HG03571 (cell line): ENCODE measurements around the gene PRAMEF2.
"Not testable (repeated sequence)": the region's sequence is repeated elsewhere in the genome, so short reads cannot be mapped to it uniquely, and the experiment has no call there.

Experiments used
- ATAC-seq: cut with Tn5 transposase; IDR thresholded peaks from one replicate; pipeline ENCODE4 v1.9.1; 2021; ENCODE audit not compliant: unreplicated experiment

PRAMEF2 gene

GRCh38 chr1:12856786-12857185, at the start of gene PRAMEF2:
TSS of gene PRAMEF2 (plus strand) at chr1:12857086. CDS start at chr1:12859010, 1,924 bp downstream.
- ATAC-seq: not testable (repeated sequence)

- no peak for ATAC-seq
Measured at GRCh38 chr1:12809933-12810332, 47.0 kb upstream of the PRAMEF2 start.

- ATAC-seq: no peak
Measured at GRCh38 chr1:12810691-12811408, 46.0 kb upstream of the PRAMEF2 start.

GRCh38 chr1:12811409-12811784, 45.5 kb upstream of the PRAMEF2 start:
- ATAC-seq: no peak

- ATAC-seq: not testable (repeated sequence)
Measured at GRCh38 chr1:12819061-12819460, 37.8 kb upstream of the PRAMEF2 start.

- ATAC-seq: not testable (repeated sequence)
Measured at GRCh38 chr1:12831310-12831709, 25.6 kb upstream of the PRAMEF2 start, which contains the start of gene PRAMEF11. TSS of gene PRAMEF11 (minus strand) at chr1:12831410. CDS start at chr1:12828789, 2,621 bp downstream.

GRCh38 chr1:12833251-12833650, 23.6 kb upstream of the PRAMEF2 start:
- not testable (repeated sequence) for ATAC-seq

- not testable (repeated sequence) for ATAC-seq
Measured at GRCh38 chr1:12848620-12849019, 8.3 kb upstream of the PRAMEF2 start, which contains the start of gene HNRNPCL1. TSS of gene HNRNPCL1 (minus strand) at chr1:12848720. CDS start at chr1:12848289, 431 bp downstream.

- ATAC-seq: no peak
Measured at GRCh38 chr1:12851779-12852178, 5.1 kb upstream of the PRAMEF2 start.

- not testable (repeated sequence) for ATAC-seq
Measured at GRCh38 chr1:12863131-12863880, 6.4 kb downstream of the PRAMEF2 start.

- ATAC-seq: not testable (repeated sequence)
Measured at GRCh38 chr1:12878453-12878852, 21.6 kb downstream of the PRAMEF2 start.

- ATAC-seq: not testable (repeated sequence)
Measured at GRCh38 chr1:12886101-12886500, 29.2 kb downstream of the PRAMEF2 start, which contains the start of gene PRAMEF4. TSS of gene PRAMEF4 (minus strand) at chr1:12886201. CDS start at chr1:12883394, 2,807 bp downstream.

GRCh38 chr1:12898170-12898569, 41.3 kb downstream of the PRAMEF2 start, which contains the start of gene PRAMEF10:
TSS of gene PRAMEF10 (minus strand) at chr1:12898270. CDS start at chr1:12895847, 2,423 bp downstream.
- not testable (repeated sequence) for ATAC-seq

- ATAC-seq: not testable (repeated sequence)
Measured at GRCh38 chr1:12899186-12899585, 42.3 kb downstream of the PRAMEF2 start.

- ATAC-seq: not testable (repeated sequence)
Measured at GRCh38 chr1:12903793-12904572, 47.1 kb downstream of the PRAMEF2 start.
